Endothelial cell of umbilical vein (primary cell): ENCODE data around the gene C1orf94.

ENCODE experiments used
- EZH2 ChIP-seq: IDR thresholded peaks from 2 replicates; pipeline ENCODE4 v1.6.1; 2012; ENCODE audit warnings: borderline replicate concordance, low read depth, mild to moderate bottlenecking, moderate library complexity, low read length, inconsistent platforms; ENCODE audit not compliant: severe bottlenecking
- MAX ChIP-seq: IDR thresholded peaks from 2 replicates; pipeline ENCODE4 v1.6.1; 2011; ENCODE audit not compliant: insufficient read depth, insufficient read length
- POLR2A ChIP-seq: IDR thresholded peaks from 2 replicates; pipeline ENCODE4 v1.6.1; 2012; ENCODE audit warnings: low read depth, mild to moderate bottlenecking, control low read depth, low read length
- POLR2AphosphoS5 ChIP-seq: IDR thresholded peaks from 2 replicates; pipeline ENCODE4 v1.6.1; 2012; ENCODE audit warnings: low read depth, mild to moderate bottlenecking, control low read depth, low read length, moderate library complexity; ENCODE audit not compliant: insufficient read depth
- TF ChIP-seq, protein P1 (sequence below), 2 donors: IDR thresholded peaks; 1 replicate in 1 of 2; 2 replicates in 1 of 2; pipeline ENCODE4 v1.5.1; 2011; ENCODE audit warnings: low read length in 2 of 2, mild to moderate bottlenecking in 2 of 2, moderate library complexity in 2 of 2, control low read depth in 1 of 2, inconsistent platforms in 1 of 2, low read depth in 1 of 2; ENCODE audit not compliant: insufficient read depth in 1 of 2; ENCODE audit errors: extremely low read depth in 1 of 2

- TF ChIP-seq POLR2AphosphoS5 (no peak), POLR2A (no peak), EZH2 (no peak), MAX (no peak)
- TF ChIP-seq, protein P1, sequence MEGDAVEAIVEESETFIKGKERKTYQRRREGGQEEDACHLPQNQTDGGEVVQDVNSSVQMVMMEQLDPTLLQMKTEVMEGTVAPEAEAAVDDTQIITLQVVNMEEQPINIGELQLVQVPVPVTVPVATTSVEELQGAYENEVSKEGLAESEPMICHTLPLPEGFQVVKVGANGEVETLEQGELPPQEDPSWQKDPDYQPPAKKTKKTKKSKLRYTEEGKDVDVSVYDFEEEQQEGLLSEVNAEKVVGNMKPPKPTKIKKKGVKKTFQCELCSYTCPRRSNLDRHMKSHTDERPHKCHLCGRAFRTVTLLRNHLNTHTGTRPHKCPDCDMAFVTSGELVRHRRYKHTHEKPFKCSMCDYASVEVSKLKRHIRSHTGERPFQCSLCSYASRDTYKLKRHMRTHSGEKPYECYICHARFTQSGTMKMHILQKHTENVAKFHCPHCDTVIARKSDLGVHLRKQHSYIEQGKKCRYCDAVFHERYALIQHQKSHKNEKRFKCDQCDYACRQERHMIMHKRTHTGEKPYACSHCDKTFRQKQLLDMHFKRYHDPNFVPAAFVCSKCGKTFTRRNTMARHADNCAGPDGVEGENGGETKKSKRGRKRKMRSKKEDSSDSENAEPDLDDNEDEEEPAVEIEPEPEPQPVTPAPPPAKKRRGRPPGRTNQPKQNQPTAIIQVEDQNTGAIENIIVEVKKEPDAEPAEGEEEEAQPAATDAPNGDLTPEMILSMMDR (IDR thresholded peaks at IDR 0.05; ENCODE audit: extremely low read depth in 1 of 2, insufficient read depth in 1 of 2, low read depth in 1 of 2, low read length in 2 of 2) = no peak
Observed at GRCh38 chr1:34199927-34200326, 23.2 kb downstream of the C1orf94 start.
